AML-193 (cell line): ENCODE data around the gene PRKAR2B.
"Not testable (repeated sequence)": the region's sequence is repeated elsewhere in the genome, so short reads cannot be mapped to it uniquely, and the experiment has no call there.

Experiments
- DNase-seq, 2 experiments: peaks; one replicate each; lab custom pipeline; 2025; lab: John Stamatoyannopoulos, UW

PRKAR2B gene

DNA sequence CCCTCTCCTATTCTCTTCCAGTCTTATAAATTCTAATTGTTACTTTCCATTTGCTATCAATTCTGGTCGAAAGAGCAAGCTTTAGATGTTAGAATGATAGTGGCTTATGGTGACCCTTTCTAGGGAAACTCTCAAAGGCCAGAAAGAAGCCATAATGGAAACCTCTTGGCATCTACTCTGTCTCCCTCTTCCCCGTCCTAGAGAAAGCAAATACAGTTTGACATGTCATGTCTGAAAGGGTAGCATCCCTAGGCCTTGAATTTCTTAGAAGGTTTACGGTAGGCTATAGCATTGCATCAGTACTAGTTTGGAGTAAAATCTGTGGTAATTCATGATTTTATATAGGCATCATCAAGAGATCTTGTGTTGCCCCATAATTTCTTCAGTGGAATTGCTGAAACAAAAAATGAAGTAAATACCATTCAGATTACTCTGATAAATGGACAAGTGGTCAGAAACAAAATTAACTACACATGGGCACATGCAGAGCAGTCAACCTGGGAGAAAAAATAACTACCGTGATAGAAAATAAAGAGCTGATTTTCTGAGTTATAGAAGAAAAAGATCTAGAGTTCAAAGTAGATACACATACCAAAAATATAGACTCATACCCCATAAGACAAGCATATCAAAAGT, 4.4 kb downstream of the PRKAR2B start:
- DNase-seq = no peak

DNA sequence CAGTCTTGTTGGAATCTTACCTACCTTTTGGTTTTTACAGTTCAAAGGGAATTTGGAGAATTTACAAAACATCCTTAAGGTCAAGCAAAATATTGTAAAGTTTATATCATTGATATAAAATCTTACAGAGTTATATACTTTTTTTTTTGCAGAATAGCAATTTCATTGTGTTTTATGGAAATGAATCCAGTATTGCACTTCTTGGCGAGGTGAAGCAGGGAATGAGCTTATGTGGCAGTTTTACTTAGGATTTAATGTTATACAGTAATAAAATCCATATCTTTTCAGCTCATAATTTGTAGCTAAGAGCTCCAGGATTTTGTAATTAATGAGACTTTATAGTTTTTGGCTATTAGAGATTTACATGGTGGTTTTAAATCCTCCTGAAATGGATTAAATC, 5.0 kb downstream of the PRKAR2B start:
- no peak for DNase-seq

DNA sequence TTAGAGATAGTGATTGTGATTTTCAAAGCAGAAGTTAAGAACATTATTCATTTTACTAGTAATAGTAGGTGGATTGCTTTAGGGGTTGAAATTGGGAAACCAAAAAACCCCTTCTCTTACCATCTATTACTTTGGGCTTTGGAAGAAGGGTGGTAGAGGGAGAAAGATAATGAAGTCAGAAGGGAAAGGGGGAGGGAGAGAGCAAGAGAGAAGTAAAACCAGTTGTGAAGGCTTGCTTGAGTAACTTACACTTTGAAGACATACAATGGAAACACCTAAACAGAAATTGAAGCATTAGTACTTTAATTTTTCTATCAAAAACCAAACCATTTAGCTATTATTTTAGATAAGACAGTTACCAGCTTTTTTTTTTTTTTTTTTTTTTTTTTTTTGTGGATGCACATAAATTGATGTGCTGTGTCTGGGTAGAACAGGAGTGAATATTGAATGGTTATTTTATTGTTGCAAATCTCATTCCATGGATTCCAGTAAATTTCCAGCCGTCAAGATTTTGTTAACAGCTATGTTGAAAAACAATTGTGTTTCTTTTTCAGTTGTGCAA, 5.5 kb downstream of the PRKAR2B start:
- DNase-seq = no peak

DNA sequence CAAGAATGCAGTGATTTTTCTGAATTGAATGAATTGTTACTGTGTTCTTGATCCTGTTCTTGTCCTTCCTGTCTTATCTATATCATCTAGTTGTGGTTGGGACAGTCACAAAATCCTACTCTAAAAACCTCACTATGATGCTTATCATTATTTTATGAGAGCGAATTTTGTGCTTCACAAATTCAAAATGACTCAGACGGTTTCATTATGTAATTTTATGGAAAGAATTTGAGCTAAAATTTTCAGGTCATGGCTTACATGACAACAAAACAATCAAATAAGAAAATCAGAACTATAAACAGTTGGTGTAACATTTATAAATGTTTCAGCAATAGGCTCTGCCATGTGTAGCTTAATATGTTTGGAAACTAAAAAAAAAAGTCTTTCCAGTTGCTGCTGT, 6.9 kb downstream of the PRKAR2B start:
- no peak for DNase-seq

DNA sequence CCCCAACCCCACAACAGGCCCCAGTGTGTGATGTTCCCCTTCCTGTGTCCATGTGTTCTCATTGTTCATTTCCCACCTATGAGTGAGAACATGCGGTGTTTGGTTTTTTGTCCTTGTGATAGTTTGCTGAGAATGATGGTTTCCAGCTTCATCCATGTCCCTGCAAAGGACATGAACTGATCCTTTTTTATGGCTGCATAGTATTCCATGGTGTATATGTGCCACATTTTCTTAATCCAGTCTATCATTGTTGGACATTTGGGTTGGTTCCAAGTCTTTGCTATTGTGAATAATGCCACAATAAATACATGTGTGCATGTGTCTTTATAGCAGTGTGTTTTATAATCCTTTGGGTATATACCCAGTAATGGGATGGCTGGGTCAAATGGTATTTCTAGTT, 10.5 kb downstream of the PRKAR2B start:
- DNase-seq = not testable (repeated sequence)

DNA sequence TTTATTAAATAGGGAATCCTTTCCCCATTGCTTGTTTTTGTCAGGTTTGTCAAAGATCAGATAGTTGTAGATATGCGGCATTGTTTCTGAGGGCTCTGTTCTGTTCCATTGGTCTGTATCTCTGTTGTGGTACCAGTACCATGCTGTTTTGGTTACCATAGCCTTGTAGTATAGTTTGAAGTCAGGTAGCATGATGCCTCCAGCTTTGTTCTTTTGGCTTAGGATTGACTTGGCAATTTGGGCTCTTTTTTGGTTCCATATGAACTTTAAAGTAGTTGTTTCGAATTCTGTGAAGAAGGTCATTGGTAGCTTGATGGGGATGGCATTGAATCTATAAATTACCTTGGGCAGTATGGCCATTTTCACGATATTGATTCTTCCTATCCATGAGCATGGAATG, 11.6 kb downstream of the PRKAR2B start:
- not testable (repeated sequence) for DNase-seq

DNA sequence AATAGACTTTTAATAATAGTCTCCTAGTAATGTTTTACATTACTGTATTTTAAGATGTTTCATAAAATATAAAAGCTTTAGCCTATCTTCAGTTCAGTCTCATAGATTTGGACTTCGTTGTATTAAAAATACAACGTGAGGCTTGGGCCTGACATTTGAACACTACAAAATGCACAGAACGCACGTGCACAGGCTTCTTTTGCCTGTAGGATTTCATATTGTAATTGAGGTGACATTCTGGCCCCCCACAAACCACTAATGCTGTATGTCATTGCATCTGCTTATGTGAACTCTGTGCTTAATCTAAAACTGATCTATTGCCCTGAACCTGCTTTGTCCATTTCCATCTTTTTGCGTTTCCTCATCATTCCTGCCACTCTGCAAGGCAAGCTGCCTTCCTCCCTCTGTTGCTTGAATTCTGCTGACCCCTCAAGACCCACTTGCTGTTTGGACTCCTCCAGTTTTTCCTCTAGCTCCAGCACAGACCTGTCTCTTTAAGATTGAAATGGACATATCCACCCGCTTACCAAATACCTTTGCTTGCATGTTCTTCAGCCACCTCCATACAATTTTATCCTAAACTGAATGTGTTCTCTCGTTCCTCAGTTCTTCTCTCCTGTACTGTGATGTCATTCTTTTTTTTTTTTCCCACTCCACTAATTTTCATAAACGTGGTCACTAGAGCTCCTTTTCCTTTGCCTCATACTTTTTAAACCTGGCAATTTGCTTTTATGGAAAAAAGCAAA, 12.4 kb downstream of the PRKAR2B start:
- no peak for DNase-seq

DNA sequence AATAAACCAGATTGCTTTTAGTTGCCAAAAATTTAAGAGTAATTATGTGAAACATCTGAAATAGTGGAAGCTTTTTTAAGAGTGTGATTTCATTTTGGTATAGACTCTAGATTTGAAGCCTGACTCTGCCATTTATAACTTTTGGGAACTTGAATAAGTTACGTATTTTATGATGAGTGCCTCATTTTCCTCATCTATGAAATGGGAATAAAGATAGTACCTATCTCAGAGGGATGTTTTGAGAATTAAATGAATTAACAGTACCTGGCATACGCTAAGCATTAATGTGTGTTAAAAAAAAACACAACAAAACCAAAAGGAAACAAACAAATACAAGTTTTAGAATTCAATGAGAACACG, 12.9 kb downstream of the PRKAR2B start:
- no peak for DNase-seq

DNA sequence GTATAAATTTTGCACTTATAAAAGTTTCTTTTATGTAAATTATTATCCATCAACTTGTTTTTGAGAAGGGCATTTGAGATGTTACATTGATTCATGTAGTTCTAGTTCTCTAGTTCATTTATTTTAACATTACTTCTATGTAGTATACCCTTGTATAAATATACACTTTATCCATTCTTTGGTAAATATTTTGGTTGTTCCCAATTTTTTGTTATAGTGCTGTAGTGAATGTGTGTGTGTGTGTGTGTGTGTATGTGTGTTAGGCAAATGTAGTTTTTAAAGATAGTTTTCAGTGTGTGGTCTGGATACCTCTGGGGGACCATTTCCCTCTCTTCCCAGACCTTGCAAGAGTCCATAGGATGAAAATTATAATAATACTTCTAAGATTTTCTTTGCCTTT, 15.0 kb downstream of the PRKAR2B start:
- no peak for DNase-seq

DNA sequence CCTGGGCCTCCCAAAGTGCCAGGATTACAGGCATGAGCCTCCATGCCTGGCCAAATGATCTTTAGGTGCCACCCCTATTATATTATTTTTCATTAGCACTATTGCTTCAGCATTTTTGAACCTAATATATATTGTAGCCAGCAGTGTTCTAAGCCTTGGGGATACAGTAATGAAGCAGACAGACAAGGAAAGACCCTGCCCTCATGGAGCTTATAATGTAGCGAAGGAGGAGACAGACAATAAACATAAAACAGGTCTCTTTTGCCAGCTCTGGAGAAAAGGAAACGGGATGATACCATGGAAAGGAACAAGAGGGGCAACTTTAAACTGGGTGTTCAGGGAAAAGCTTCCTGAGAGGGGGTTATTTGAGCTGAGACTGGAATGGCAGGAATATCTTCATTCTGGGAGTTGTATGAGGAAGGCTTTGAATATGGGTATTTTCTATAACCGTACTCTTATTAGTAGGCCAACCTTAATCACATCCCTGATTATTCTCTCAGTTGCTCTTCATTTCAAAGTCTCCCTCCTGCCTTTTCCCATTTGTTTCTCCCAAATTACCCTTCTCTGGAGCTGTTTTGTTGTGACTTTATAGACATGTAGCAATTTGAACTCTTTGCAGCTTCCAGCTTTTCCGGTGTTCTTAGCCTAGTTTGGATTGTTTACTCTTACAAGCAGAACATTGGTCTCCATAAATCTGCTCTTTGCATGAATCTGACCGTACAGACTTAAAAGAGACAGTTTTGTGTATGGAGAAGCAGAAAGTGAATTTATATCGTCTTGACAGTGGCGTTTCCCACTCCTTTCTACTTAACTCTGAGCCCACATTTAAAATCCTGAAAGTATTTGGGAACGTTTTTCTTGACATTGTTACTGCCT, 19.0 kb downstream of the PRKAR2B start:
- no peak for DNase-seq

DNA sequence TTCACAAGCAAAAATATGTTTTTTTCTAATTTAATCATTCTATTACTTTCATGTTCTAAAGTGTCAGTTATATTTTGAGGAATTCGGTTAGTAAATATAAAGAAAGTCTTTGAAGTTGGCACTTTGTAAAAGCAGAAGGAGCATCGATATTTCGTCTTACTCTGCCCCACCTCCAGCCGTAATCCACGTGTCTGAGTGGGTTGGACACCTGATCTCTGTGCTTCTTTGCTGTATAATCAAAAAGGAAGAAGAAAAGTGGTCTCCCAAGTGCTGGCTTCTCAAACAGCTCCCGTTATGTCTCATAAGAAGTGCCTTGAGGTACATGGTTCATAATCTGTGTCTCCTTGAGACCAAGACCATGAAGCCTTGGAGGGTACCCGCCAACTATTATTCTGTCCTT, 19.8 kb downstream of the PRKAR2B start:
- no peak for DNase-seq

DNA sequence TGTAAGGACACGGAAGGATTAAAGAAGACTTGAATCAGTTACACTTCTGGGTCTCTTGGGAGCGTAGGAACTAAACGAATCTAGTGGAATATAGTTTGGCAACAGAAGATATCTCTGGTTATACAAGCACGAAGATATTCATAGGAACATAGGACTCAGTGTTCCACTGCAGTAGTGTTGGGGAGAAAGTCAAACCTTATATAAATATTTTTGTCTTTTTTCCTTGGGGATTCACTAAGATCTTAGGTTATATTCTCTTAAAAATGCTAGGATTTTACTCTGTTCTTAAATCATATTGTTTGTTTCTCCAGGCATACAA, 21.4 kb downstream of the PRKAR2B start:
- no peak for DNase-seq

DNA sequence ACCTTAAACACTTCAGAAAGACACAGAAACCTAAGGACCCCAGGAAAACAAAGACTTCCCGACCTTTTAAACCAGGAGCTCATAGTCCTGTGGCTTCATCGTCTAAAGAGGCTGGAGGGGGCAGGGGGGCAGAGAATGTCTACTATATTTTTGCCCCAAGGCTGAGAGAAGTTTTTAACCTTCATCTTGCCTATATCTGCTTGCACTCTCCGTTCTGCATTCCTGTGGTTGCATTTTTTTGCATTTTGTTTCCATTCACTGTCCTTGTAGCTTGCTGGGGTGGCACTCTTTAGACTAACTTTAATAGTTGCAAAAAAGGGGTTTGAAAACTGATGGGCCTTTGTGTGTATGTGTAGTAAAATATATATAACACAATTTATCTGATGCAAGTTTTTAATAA, 23.7 kb downstream of the PRKAR2B start:
- DNase-seq = no peak

DNA sequence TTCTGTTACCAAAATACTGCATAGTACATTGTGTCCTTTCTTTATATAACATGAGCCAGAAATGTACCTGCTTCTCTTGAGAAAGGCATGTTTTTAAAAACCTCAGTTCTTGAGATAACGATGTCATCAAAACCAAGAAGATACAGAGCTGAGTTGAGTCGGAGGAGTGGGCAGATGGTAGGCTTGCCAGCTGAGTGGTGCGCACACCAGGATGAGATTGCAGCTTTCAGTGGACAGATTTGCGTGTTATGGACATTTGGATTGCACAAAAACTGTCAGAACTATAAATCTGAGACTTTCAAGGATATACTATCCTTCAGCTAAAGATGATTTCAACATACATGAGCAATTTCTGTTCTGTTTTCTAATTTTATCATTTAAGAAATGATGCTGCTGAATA, 25.0 kb downstream of the PRKAR2B start:
- DNase-seq = no peak

DNA sequence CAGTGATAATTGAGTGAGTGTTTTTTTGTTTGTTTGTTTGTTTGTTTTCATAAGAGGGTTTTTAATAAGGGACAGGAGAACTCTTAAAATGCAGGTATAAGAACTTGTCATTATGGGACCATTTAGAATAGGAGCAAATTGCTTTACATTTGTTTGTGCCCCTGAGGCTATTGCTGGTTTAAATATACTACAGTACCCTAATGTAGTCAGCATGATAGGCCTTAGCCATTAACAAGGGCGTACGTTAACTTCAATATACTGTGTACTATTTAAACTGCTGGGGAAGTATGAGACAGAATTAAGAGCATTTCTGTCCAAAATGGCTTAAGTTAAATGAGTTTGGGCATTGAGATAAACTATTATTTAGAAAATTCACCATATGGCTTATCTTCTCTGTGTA, 26.2 kb downstream of the PRKAR2B start:
- no peak for DNase-seq

DNA sequence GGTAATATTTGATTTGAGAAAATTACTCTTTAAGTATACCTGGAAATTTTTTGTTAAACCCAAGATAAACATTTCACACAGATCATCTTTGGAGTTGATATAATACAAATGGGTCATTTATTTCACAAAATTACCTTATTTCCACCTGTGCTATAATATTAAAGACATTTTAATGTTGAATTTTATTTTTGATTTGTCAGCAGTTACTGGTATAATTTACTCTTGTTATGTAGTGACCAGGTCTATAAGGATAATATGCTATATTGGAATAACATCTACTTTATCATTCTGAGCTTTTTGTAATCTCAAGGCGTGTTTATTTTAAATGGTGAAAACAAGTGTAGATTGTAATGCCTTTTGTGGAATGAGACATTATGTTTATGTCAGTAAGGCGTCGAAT, 26.6 kb downstream of the PRKAR2B start:
- DNase-seq = no peak

DNA sequence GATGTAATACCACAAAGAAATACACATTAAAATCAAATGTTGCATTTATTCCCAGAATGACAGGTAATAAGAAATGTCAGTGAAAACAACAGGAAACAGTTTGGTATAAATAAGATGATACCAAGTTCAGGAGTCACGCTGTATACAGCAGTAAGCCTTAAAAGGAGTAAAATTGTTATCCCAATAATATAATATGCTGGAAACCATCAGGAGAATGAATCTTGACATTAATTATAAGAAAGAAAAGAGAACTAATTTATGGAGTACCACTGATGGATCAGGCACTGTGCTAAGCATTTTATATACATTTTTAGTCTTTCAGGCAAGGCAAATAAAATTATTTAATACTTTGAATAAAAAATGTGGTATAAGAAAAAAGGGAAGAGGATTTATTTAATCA, 27.6 kb downstream of the PRKAR2B start:
- DNase-seq = no peak

DNA sequence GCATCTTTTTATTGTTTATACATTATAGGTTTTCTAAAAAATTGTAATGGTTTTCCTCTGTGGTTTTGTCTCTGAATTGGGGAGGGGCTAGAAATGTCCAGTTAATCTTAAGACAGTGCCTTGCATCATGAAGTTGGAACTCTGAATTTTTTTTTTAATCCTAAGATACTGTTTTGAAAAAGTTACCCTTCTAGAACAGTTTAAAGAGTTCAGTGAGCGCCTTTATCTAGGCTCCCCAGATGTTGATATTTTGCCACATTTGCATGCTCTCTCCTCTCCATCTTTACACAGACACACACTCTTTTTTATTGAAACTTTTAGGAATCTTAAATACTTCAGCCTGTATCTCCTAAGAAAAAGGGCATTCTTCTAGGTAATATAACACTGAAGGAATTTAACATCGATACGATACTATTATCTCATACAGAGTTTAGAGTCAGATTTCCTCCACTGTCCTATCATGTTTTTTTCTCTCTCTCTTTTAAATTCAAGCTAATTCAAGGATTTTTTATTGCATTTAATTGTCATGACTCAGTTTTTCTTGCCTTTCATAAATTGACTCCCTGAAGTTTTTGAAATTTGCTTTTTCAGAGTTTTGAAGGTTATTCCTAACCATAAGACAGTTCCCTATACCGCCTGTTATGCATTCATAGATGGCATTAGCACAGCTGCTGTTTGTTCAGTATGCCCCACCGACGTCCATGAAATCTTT, 31.5 kb downstream of the PRKAR2B start:
- DNase-seq = no peak

DNA sequence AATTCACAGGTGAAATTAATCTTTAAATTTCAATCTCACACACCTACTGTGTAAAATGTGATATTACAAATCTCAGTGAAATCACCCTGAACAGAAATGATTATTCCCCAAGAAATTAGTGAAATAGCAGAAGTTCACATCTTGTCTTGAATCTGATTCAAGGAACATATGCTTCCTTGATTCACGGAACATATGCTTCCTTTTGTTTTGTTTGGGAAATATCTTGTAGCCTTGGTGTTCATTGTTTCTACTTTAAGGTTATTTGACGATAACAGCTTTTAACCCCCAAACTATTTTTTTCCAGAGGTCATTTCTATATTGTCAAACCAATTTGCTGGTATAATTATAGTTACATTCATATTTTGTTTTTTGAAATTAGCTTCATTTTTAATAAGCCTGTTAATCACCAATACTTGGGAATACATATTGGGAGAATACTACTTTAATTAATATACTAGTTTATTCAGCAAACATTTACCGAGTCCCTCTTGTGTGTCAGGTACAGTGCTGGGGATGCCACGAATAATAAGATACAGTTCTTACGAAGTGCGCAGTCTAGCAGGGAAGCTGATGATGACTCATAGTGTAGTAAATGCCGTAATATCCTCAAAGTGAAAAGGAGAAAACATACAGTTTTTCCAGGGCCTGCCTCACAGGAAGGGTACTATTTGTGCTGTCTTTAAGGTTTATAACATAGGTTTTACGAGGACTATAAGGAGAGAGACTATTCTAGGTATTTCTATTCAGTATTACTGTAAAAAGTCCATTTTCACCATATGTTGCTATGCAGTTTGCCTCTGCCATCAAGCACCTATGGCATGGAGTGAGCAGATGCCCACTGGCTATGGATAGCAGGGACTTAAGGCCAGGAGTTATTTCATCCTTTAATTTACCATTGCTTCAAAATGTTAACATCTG, 32.5 kb downstream of the PRKAR2B start:
- no peak for DNase-seq

DNA sequence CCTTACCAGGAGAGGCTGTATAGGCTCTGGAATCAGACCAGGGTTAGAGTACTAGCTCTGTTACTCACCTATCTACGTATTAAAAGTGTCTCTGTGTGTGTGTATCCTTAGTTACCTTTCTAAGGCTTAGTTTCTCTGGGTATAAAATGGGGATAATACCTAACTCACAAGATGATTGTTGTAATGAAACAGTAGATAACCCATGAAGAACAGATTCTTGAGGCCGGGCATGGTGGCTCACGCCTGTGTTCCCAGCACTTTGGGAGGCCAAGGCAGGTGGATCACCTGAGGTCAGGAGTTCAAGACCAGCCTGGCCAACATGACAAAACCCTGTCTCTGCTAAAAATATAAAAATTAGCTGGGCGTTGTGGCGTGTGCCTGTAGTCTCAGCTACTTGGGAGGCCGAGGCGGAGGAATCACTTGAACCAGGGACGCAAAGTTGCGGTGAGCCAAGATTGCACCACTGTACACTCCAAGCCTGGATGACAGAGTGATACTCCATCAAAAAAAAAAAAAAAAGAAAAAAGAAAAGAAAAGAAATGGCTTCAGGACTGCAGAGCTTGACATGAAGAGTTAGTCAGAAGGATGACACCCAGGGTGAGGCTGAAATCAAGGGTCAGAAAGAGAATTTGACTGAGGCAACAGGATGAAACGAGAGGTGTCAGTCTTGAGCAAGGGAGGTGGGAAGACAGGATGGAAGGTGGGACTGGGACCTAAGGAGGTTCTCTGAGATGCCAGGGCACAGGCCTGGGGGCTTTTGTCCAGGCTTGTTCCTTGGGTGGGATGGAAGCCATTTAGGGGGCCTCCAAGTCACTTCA, 33.4 kb downstream of the PRKAR2B start:
- no peak for DNase-seq
